ENCODE measurements around the gene STRADA.
"Not testable (repeated sequence)": the region's sequence is repeated elsewhere in the genome, so short reads cannot be mapped to it uniquely, and the experiment has no call there.

STRADA gene

DNA sequence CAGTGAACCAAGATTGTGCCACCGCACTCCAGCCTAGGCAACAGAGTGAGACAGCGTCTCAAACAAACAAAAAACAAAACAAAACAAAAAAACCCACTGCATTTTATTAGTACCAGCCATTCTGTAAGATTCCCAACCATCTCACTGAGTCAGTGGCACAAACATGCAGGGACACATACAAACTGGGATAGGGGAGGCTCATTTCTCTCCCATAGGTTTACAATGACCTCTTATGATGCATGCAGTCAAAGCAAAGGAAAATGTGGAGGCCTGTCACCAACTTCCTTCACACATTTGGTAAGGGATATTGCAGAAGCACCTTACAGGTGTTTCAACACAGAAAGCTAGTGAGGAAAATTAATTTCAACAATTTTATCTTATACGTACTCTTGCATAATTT is 12.4 kb upstream of the STRADA start:
- no peak for DNase-seq

DNA sequence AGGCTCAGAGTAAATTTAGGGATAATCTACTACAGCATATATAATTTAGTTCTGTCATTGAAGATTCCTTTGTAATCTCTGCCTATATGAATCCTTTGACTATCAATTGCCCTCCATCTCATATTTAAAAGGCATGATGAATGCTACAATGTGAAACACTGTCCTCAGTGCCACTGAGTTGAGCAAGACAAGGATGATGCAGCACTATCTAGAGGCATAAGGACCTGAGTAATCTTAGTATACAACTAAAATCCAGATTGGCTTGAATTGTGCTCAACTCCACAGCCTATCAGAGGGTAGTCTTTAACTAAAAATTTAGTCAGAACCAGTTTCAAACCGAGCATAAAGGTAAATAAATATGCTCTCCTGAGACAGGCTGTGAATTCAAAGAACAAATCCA is 11.6 kb upstream of the STRADA start:
- DNase-seq, result no peak

DNA sequence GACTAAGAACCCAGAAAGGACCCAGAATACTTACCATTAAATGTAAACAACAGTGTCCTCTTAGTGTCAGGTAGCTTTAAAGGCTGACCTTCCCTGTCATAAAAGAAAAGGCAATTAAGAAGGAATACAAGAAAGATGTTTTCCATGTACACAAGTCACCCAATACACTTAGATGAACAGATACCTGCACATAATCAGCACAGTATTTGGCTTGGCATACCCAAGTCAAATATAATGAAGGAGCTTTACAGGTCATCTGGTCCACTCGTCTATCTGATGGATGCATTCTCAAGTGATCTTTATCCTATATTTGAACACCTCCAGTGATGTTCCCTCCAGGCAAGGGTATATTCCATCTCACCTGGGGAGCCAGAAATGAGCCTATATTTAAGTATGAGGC is 11.1 kb upstream of the STRADA start:
- no peak for DNase-seq

DNA sequence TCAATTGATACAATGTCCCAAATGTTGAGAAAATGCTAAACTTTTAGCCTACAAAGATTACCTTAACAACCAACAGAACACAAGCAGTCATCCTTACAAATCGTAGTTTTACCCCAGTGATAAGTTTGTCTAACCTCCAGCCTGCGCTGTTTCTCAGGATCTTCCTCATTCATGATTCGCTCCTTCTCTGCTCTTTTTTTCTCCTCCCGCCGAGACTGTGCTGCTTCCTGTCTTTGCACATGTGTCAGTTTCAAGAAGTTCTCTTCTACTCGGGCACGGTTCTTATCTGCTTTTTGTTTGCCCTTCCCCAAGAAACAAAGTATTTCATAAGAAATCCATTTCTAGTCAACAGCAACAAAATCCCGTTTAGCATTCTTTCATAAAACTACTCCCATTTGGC is 10.2 kb upstream of the STRADA start:
- DNase-seq, result no peak

DNA sequence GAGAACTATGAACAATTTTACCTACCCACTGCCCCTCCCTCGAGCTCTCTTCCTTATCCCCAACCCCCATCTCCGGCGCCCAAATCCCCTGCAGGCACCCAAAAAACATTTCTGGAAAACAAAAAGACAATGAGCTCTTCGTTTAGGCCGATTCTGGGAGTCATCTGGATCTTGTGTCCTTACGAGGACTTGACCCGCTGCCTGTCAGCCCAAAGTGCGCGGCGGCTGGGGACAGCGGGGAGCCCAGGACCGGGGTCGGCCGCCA is 524 bp downstream of the STRADA start:
- no peak for DNase-seq

DNA sequence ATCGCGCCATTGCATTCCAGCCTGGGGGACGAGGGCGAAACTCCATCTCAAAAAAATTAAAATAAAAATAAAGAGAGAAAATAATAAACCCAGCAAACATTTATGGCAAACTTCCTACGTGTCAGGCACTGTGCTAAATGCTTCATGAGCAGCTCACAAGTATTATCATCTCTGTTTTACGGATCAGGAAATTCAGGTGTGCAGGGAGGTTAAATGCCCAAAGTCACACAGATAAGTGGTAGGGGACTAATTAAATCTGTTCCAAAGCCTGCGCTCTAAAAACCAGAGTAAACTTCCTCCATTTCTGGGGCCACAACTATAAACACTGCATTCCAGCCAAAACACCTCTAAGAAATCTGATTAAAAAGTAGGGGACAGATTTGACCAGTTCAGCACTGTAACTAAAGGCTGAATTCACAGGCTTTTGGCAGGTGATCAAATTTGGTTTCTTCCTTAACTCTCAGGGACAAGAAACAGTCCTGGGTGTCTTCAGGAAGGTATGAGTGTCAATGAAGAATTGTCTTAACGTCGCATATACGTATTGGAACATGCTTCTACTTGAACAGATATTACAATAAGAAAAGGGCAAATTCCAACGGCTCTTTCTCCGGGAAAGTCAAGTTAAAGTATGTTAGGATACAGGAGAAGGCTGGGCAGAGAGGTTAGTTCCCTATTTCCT is 996 bp downstream of the STRADA start:
- no peak for DNase-seq

DNA sequence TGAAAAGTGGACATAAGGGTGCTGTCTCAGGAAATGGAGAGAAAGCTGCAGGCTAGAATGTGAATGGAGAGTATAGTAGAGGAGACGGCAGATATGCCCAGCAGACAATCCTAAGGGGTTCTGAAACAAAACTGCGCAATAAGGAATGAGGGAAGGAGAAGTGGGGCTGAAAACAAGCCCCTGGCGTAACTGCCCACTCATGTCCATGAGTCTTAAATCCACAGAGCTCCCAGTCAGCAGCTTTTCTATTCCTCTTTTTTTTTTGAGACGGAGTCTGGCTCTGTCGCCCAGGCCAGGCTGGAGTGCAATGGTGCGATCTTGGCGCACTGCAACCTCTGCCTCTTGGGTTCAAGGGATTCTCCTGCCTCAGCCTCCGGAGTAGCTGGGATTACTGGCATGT is 5.9 kb downstream of the STRADA start:
- DNase-seq, result no peak

- no peak for DNase-seq
These were observed 19.2 kb downstream of the STRADA start for GRCh38 chr17:63722403-63722802.

- DNase-seq, result not testable (repeated sequence)
These were observed 21.4 kb downstream of the STRADA start for GRCh38 chr17:63720194-63720593.

DNA sequence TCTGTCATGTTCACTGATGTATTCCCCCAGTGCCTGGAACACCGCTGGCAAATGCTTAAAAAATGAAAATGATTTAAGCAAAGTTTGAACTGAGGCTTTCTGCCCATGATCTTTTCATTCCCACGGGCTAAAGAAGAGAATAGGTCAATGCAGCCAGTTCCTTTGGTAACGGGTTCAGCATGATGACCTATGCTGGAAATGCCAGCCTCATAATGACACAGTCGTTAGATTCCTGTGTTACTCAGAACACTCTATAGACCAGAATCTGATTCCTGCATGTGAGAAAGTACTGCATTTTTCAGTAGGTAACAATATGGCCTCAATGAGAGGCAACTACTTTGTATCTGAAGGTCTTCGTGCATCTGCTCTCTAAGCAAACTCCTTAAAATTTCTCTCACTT is 22.6 kb downstream of the STRADA start:
- no peak for DNase-seq

- no peak for DNase-seq
These were observed 25.2 kb downstream of the STRADA start for GRCh38 chr17:63716426-63716825.

DNA sequence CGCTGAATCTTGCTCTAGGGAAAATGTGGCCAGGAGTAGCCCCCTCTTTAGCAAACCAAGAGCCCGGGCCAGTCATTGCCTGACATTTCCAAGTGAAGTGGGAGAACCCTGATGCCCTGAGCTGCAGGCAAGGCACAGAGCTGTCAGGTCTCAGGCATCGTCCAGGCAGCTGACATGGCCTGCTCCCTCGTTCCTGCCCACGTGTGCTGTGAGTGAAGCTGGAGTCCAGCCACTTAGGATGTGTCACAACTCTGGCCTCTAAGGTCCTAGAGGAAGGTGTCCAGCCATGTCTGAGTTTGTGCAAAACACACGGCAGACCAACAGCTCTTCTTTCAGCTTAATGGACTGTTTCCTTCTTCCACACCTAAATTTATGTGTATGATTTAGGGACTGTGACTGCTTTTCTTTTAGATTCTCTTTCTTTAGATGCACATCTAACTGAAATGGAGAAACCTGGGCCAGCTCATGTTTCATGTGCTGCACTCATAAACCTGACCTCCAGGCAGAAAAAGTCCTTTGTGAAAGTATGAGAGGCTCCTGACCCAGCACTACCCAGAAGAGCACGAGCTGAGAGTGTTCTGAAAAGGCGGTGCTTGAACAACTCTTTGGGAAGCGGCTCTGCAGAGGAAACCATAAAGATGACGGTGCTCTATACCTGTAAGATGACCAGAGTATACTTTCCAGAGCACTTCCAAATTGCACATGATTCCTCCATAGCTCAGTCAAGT is 26.9 kb downstream of the STRADA start:
- no peak for DNase-seq

- DNase-seq, result no peak
These were observed 32.5 kb downstream of the STRADA start for GRCh38 chr17:63709110-63709509.

DNA sequence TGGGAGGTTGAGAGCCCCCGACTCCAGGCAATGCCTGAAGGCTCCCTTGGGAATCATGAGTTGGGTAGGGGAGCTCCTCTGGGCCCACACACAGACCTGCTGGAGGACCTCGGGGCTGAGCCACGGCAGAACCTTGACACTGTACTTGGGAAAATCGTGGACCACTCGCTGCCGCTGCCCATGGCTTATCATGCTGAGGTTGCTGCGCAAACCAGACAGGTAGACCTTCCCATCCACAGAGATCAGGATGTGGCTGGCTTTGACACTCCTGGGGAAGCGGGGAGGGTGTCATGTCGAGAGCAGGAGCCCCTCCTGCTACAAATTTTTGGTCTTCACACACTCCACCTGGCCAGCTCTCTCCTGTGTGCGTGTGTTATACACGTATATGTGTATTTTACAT is 34.4 kb downstream of the STRADA start:
- DNase-seq, result no peak

- no peak for DNase-seq
These were observed 35.1 kb downstream of the STRADA start for GRCh38 chr17:63706336-63707082.

- no peak for DNase-seq
These were observed 35.9 kb downstream of the STRADA start for GRCh38 chr17:63705657-63706056.

DNA sequence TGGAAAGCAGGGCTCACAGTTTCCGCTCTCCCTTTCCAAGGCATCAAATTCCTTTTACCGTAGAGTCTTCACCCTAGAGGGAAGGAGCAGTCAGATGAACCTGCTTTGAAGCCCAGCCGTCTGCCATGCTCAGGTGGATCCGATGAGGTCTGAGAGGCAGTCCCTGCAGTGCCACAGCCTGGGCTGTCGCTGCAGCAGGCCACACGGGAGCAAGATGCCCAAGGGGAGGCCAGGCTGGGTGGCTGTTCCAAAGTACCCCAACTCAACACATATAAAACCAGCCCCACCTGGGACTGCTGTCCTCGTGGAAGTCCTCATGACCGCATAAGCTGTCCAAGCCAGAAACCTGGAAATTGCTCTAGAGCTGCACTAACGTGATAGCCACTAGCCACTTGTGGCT is 36.8 kb downstream of the STRADA start:
- no peak for DNase-seq

DNA sequence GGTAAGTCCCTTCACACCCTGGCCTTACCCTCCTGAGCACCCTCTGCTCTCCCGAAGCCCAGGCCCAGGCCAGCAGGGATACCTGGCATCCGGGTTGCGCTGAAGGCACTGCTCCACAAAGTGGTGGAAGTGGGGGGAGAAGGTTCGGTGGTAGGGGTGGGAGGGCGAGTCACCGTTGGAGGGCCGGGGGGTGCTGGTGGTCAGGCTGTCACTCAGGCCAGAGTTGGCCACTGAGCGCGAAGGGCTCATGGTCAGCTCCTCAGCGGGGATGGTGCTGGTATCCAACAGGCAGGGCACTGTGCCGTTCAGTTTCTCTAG is 37.4 kb downstream of the STRADA start:
- DNase-seq, result no peak

DNA sequence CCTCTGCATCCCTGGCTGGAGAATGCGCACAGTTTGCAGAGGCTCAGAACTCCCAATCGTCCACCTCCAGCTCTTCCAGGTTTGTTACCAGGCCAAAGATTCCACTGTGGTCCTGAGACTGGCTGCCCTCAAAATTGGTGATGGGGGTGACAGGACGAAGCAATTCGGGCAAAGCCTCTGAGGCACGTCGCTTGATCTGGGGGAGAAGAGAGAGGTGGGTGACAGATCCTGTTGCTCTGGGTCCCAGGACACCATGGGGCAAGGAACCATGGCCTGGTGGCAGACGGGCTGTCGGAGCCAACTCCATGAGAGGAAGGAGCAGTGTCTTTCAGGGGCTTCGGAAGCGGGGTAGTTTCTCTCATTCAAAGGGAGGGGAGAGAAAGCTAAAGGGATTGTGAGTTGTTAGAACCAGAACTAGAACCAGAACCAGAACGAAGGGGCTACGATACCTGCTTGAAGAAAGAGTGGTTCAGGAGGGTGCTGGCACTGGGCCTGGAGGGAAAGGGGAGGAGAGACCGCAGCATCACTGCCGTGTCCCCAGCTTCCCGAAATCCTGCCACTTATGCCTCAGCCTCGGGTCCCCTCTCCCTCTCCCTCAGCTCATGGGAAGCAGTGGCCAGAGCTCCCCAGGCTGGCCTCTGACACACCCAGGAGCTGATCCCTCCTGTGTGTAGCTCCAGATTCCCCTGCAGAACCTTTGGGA is 37.9 kb downstream of the STRADA start:
- DNase-seq, result no peak

DNA sequence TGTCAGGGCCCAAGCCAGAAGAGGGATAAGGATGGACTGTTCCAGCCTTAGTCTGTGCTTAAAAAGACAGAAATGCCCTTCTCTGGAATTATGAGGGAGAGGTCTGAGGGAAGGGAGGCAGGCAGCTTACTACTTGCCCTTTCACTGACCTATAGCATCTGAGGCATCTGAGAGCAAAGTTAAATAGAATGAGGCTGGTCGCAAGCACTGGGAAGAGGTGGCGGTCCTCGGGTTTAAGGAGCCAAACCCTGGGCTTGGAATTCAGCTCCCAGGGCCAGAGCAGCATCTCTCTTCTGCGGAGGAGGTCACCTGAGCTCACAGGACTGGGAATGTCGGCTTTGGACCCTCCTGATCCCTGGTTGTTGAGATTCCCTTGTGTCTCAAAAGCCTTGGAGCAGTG is 38.6 kb downstream of the STRADA start:
- no peak for DNase-seq

DNA sequence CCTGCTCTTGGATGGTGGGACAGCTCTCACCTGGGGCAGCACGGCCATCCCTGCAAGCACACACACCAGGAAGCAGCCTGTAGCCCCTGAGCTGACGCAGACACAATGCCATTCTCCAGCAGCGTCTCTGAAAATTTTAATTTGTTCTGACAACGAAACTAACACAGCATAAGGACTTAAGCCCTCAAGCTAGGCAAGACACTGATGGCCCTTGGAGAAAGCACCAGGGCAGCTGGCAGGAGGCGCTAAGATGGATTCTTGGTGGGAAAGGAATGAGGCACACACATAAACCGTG is 38.9 kb downstream of the STRADA start:
- no peak for DNase-seq

GRCh38 chr17:63701868-63702720 is 39.5 kb downstream of the STRADA start:
- DNase-seq, result no peak

GRCh38 chr17:63701456-63701820 is 40.2 kb downstream of the STRADA start:
- no peak for DNase-seq

All from NCI-H1930 (cell line).